HG02981 (cell line): Measurements from ENCODE around the gene VAMP2.

ENCODE experiments used
- ATAC-seq: cut with Tn5 transposase; IDR thresholded peaks from one replicate; pipeline ENCODE4 v1.9.1; 2021; ENCODE audit warnings: mild to moderate bottlenecking, moderate library complexity; ENCODE audit not compliant: unreplicated experiment

VAMP2 gene

GRCh38 chr17:8155996-8156245, 6.8 kb downstream of the VAMP2 start:
- no peak for ATAC-seq

- no peak for ATAC-seq
Measured at GRCh38 chr17:8155231-8155995, 7.3 kb downstream of the VAMP2 start.

- ATAC-seq = no peak
Measured at GRCh38 chr17:8154608-8155155, 8.1 kb downstream of the VAMP2 start.

GRCh38 chr17:8153957-8154607, 8.7 kb downstream of the VAMP2 start:
- ATAC-seq = no peak

GRCh38 chr17:8153525-8153956, 9.2 kb downstream of the VAMP2 start:
- no peak for ATAC-seq

- no peak for ATAC-seq
Measured at GRCh38 chr17:8153031-8153451, 9.7 kb downstream of the VAMP2 start.

GRCh38 chr17:8152112-8152775, 10.5 kb downstream of the VAMP2 start, which contains the start of gene PER1:
PER1 (minus strand) TSS chr17:8152404; CDS start chr17:8150706, 1,698 bp downstream.
- ATAC-seq = no peak

GRCh38 chr17:8151641-8152111, 11.1 kb downstream of the VAMP2 start:
- no peak for ATAC-seq

GRCh38 chr17:8151120-8151640, 11.6 kb downstream of the VAMP2 start:
- peak; percentile 39 for ATAC-seq

GRCh38 chr17:8150194-8151119, 12.3 kb downstream of the VAMP2 start:
- no peak for ATAC-seq

GRCh38 chr17:8149419-8150193, 13.1 kb downstream of the VAMP2 start:
- no peak for ATAC-seq

GRCh38 chr17:8148560-8148959, 14.2 kb downstream of the VAMP2 start:
- no peak for ATAC-seq

- no peak for ATAC-seq
Measured at GRCh38 chr17:8147805-8148404, 14.8 kb downstream of the VAMP2 start.

GRCh38 chr17:8147141-8147804, 15.5 kb downstream of the VAMP2 start:
- ATAC-seq = no peak

- no peak for ATAC-seq
Measured at GRCh38 chr17:8146381-8147140, 16.2 kb downstream of the VAMP2 start.

- ATAC-seq = no peak
Measured at GRCh38 chr17:8145811-8146210, 16.9 kb downstream of the VAMP2 start.

- no peak for ATAC-seq
Measured at GRCh38 chr17:8144401-8145231, 18.1 kb downstream of the VAMP2 start.
